HG03108 (cell line): ENCODE results near the gene CCDC83.

ENCODE experiments used
- ATAC-seq: cut with Tn5 transposase; IDR thresholded peaks from one replicate; pipeline ENCODE4 v1.9.1; 2021; ENCODE audit warnings: moderate library complexity; ENCODE audit not compliant: unreplicated experiment

Gene CCDC83

DNA sequence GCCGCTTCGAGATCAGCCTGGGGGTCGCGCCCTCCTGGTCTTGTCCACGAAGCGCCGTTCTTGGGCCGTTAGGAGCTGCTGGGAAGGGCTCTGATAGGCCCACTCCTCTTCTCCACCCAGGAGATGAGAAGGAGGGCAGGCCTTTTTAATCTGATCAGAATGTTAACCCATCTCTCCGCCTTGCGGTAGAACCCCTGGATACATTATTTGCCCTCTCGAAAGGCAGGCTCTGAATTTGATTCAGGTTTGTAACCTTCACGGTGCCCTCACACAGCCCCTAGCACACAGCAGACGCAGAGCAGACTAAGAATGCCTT lies at the start of gene CCDC83:
Gene CCDC83 (plus strand): TSS at position 43 of the 316 bp plus-strand sequence. CDS start 9,741 bp downstream, outside the sequence.
- no peak for ATAC-seq

GRCh38 chr11:85805387-85805786 lies 49.8 kb upstream of the CCDC83 start:
- no peak for ATAC-seq

DNA sequence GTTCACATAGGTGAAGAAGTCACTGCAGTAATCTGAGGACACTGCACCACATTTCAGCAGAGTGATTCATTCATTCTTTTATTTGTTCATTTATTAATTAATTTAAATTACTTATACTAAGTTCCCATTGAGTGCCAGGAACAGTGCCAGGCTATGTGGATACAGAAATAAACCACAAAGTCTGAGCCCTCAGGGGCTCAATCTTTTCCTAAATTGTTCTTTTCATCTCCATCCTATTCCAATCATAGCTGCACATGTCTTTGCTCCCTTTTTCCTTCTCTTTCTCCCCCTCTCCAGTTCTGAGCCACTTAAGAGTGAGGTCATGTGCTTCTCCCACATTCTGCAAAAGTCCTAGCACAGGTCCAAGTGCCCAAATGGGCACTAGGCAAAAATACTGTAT lies 49.2 kb upstream of the CCDC83 start:
- no peak for ATAC-seq

GRCh38 chr11:85806876-85807275 lies 48.3 kb upstream of the CCDC83 start:
- ATAC-seq, result no peak

DNA sequence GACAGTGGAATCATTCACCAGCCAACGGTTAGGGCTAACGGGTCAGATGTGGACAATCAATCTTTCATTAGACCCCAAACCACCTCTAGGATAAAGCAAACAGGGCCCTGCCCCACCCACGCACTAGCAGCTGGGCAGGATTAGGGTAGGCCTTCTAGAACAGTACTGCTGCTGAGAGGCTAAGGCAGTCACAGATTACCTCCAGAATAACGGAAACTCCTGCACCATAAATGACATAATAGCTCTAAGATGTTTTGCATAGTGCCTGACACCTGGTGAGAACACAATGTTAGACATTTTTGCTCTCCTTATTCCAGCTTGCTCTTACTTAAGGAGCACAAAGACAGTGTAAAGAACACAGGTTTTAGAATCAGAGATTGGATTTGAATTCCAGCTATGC lies 46.0 kb upstream of the CCDC83 start:
- ATAC-seq, result no peak

GRCh38 chr11:85809863-85810262 lies 45.3 kb upstream of the CCDC83 start:
- ATAC-seq, result no peak

DNA sequence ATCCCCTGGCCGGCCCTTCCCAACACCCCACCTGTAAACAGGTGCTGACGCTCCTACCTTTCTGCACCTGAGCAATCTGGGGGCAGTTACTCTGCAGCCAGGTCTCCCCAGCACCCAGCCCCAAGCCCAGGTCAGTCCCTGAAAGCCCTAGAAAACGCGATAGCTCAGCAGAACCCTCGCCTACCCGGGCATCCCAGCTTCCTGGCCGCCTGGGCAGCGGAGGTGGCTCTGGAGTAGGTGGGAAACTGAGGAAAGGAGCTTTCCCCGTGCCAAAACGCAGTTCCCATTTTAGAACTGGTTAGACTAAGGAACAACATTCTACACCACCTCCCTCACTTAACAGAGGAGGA lies 44.7 kb upstream of the CCDC83 start:
- ATAC-seq, result no peak

GRCh38 chr11:85810871-85811611 lies 44.1 kb upstream of the CCDC83 start, which contains the start of gene SYTL2:
TSS of gene SYTL2 (minus strand) at chr11:85811141. CDS start at chr11:85757725, 53,416 bp downstream.
- peak; percentile 86 for ATAC-seq

- no peak for ATAC-seq
Measured at GRCh38 chr11:85811624-85812023, 43.6 kb upstream of the CCDC83 start.

GRCh38 chr11:85813721-85814120 lies 41.5 kb upstream of the CCDC83 start:
- ATAC-seq, result no peak

DNA sequence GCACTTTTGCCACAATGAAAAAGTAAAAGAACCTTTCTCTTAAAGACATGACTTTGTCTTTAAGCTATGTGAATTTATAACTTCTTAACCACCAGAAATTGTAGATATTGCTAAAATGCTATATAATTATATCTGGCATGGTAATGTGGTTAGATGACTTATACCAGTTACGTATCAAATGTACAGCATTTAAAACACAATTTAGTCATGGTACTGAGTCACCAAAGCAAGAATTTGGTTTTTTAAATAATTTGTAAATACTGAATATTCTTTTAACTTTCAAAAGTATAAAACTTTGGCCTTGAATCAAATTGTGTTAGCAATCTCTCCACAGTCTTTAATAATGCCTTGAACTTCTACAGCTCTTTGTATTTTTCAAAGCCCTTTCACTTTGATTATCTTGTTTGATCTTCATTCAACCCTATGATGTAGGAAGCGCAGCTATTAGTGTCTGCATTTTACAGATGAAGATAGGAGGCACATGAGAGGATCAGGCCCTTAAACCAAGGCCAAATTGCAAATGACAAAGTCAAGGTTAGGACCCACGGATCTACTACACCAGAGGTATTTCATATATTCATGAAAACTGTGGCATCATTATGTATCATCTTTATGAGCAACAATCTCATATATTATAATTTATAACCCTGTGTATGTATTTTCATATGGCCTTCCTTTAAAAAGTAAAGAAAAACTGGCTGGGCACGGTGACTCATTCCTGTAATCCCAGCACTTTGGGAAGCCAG lies 39.8 kb upstream of the CCDC83 start:
- ATAC-seq, result no peak

- no peak for ATAC-seq
Measured at GRCh38 chr11:85819441-85819840, 35.7 kb upstream of the CCDC83 start.

DNA sequence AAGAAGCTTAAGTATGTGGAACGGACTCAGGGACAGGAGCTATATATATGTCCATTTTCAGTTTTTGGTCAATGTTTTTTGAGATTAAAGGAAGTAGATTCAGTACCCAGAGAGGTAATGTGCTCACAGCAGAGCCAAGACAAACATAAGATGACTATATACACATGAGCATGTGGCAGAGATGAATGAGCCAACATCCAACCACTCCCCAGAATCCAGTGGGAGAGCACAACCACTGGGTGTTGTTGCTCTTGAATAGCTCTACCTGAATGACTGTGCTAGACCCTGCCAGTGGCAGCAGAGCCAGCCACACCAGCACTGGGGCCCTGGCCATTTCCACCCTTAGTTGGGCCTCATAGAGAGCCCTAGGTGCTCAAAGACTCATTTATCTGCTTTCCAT lies 33.5 kb upstream of the CCDC83 start:
- no peak for ATAC-seq

- ATAC-seq, result no peak
Measured at GRCh38 chr11:85822814-85823213, 32.4 kb upstream of the CCDC83 start.

GRCh38 chr11:85823816-85824215 lies 31.4 kb upstream of the CCDC83 start:
- no peak for ATAC-seq

GRCh38 chr11:85825616-85826015 lies 29.6 kb upstream of the CCDC83 start:
- ATAC-seq, result no peak

DNA sequence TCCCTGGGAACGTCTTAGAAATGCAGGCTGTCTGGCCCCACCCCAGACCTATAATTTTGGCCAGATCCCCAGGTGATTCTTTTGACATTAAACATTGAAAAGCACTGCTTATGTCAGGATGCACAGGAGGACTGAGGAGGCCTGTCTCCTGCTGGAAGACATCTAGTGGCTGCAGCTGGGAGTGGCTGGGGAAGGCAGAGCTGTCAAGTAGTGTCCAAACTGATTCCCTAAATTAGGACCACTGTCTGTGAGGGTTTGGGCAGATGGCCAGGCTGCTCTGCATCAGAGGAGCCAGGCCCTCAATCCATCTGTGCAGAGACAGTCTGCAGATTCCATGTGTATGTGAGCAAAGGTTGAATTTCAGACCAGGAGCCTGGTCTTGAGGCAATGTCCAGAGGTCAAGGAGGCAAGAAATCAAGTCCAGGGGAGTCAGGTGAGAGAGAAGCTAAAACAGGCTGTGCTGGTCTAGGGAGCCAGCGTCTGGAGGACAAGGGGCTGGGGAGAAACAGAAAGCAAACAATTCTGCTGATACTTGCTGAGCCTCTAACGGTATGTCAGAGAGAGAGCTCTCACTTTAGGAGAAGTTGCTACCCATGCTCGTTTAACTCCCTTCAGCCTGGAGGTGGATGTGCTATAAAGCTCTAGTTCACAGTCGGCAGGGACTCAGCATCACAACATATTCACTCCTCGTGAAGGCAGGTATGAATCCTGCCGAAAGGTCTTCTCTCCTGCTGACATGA lies 28.9 kb upstream of the CCDC83 start:
- no peak for ATAC-seq

GRCh38 chr11:85827748-85828639 lies 27.2 kb upstream of the CCDC83 start:
- ATAC-seq, result no peak

- no peak for ATAC-seq
Measured at GRCh38 chr11:85828640-85828978, 26.6 kb upstream of the CCDC83 start.

GRCh38 chr11:85829172-85829571 lies 26.0 kb upstream of the CCDC83 start:
- ATAC-seq, result no peak

- no peak for ATAC-seq
Measured at GRCh38 chr11:85831050-85831449, 24.1 kb upstream of the CCDC83 start.
